Breast epithelium (tissue), 3 donors: ENCODE data around the gene EIF3A. TPM values are rescaled to one million over a fixed set of nuclear protein-coding genes. Genes with fewer than 3 reads are reported as not detected.

ENCODE experiments used
- total RNA-seq, 3 donors: library from RNA; depleted of rRNA; stranded (reverse); fragments of >200 nt; gene quantifications; one replicate each; pipeline ENCODE4 v1.1.0, GENCODE V29; 2016

The EIF3A gene
- total RNA-seq, 3 donors from 2014 or later = 117 to 166 (median 124) TPM

Other genes starting within 250 kb of the EIF3A start
- gene NANOS1, start 51.1 kb downstream of the EIF3A start, total RNA-seq = 1 to 10 TPM; 2.9 to 6.4 (median 3.7) TPM
- gene DENND10, start 23.3 kb upstream of the EIF3A start, total RNA-seq = 10 to 100 TPM; 33.8 to 55.0 (median 37.3) TPM
- 10 to 100 TPM; 14.6 to 25.2 (median 18.6) TPM for gene SFXN4, start 84.9 kb upstream of the EIF3A start, total RNA-seq
- 100 to 1,000 TPM; 154 to 165 (median 164) TPM for gene PRDX3, start 98.0 kb upstream of the EIF3A start, total RNA-seq
- 10 to 100 TPM; 14.9 to 20.6 (median 15.2) TPM for gene GRK5, start 126.8 kb upstream of the EIF3A start, total RNA-seq